ENCODE results near the gene TM9SF1. TPM values are rescaled to one million over a fixed set of nuclear protein-coding genes. Genes with fewer than 3 reads are reported as not detected.

TM9SF1 gene
- total RNA-seq, 1 experiment from 2014 or later, result 55.5 TPM

GRCh38 chr14:24164518-24164991 lies 30.7 kb downstream of the TM9SF1 start:
- ChIA-PET POLR2A (ENCODE audit: low non-redundant PET) (no interaction called here), CTCF (no interaction called here)
- TF ChIP-seq CTCF (conservative IDR thresholded peaks at IDR 0.05; ENCODE audit: low read depth, low read length) (no peak), EZH2 (IDR thresholded peaks at IDR 0.05; ENCODE audit: borderline replicate concordance, low read depth, low read length, poor library complexity, severe bottlenecking) (no peak)
- Histone ChIP-seq H3K36me3 (ENCODE audit: insufficient read depth, low read length, poor library complexity, severe bottlenecking) (peaks cover 18% of the 10 kb centered on the region), H3K9me3 (ENCODE audit: low read depth, low read length, poor library complexity, severe bottlenecking) (no peaks in the 10 kb centered on the region), H3K27ac (ENCODE audit: low read depth, low read length, poor library complexity, severe bottlenecking) (no peak overlapping the region), H3K27me3 (replicated peaks; ENCODE audit: insufficient read depth, low read depth, low read length, poor library complexity) (no peaks in the 10 kb centered on the region), H3K4me3 (ENCODE audit: low read depth, low read length, poor library complexity, severe bottlenecking) (no peak overlapping the region), H3K4me1 (ENCODE audit: insufficient read depth, low read length, poor library complexity, severe bottlenecking) (peaks cover 8% of the 10 kb centered on the region)
- intact Hi-C loops (cut with micrococcal nuclease; ENCODE audit: unreplicated experiment), result no loop called here
- no peak for DNase-seq (ENCODE audit: low spot score)
- no TSS peak for BruUV-seq (replicated peaks)

- ChIA-PET POLR2A (ENCODE audit: low non-redundant PET) (no interaction called here), CTCF (interaction anchor here (1.0 to 2.6 kb wide), 2 partner anchors 69 to 104 kb away, joined by 3 to 17 read pairs; no protein-coding TSS in a partner anchor)
- H3K4me1 ChIP-seq (ENCODE audit: insufficient read depth, low read length, poor library complexity, severe bottlenecking), result peaks cover 8% of the 10 kb centered on the region
- TF ChIP-seq CTCF (conservative IDR thresholded peaks at IDR 0.05; ENCODE audit: low read depth, low read length) (no peak), EZH2 (IDR thresholded peaks at IDR 0.05; ENCODE audit: borderline replicate concordance, low read depth, low read length, poor library complexity, severe bottlenecking) (no peak)
- no peaks in the 10 kb centered on the region for H3K9me3 ChIP-seq (ENCODE audit: low read depth, low read length, poor library complexity, severe bottlenecking)
- peak overlapping the region; percentile 51 for H3K4me3 ChIP-seq (ENCODE audit: low read depth, low read length, poor library complexity, severe bottlenecking)
- intact Hi-C loops (cut with micrococcal nuclease; ENCODE audit: unreplicated experiment), result no loop called here
- H3K27ac ChIP-seq (ENCODE audit: low read depth, low read length, poor library complexity, severe bottlenecking), result no peak overlapping the region
- peaks cover 32% of the 10 kb centered on the region for H3K36me3 ChIP-seq (ENCODE audit: insufficient read depth, low read length, poor library complexity, severe bottlenecking)
- no peak for DNase-seq (ENCODE audit: low spot score)
- H3K27me3 ChIP-seq (replicated peaks; ENCODE audit: insufficient read depth, low read depth, low read length, poor library complexity), result no peaks in the 10 kb centered on the region
- no TSS peak for BruUV-seq (replicated peaks)
These were observed 33.1 kb downstream of the TM9SF1 start for GRCh38 chr14:24162093-24162492.

- H3K4me3 ChIP-seq (ENCODE audit: low read depth, low read length, poor library complexity, severe bottlenecking), result peak within 1 kb of the TSS; percentile 51
- no peaks in the 10 kb centered on the region for H3K27me3 ChIP-seq (replicated peaks; ENCODE audit: insufficient read depth, low read depth, low read length, poor library complexity)
- CTCF ChIA-PET, result interaction anchor here (0.5 to 2.6 kb wide), 9 partner anchors 14 to 103 kb away, joined by 3 to 17 read pairs (median 3); partner anchors contain the start of genes DCAF11, NRL and PSME1
- no peaks in the 10 kb centered on the region for H3K9me3 ChIP-seq (ENCODE audit: low read depth, low read length, poor library complexity, severe bottlenecking)
- POLR2A ChIA-PET (ENCODE audit: low non-redundant PET), result interaction anchor here (0.6 kb wide), 1 partner anchor 67 kb away, joined by 3 read pairs; the partner anchor contains the start of gene PCK2
- intact Hi-C loops (cut with micrococcal nuclease; ENCODE audit: unreplicated experiment), result loop anchor here (1.0 kb wide), 3 partner anchors 14 to 149 kb away; partner anchors contain the start of gene RNF31
- BruUV-seq (replicated peaks), result no TSS peak
- H3K4me1 ChIP-seq (ENCODE audit: insufficient read depth, low read length, poor library complexity, severe bottlenecking), result peaks cover 8% of the 10 kb centered on the region
- peak; percentile 95 for DNase-seq (ENCODE audit: low spot score)
- peaks cover 40% of the 10 kb centered on the region for H3K36me3 ChIP-seq (ENCODE audit: insufficient read depth, low read length, poor library complexity, severe bottlenecking)
- TF ChIP-seq EZH2 (IDR thresholded peaks at IDR 0.05; ENCODE audit: borderline replicate concordance, low read depth, low read length, poor library complexity, severe bottlenecking) (no peak), CTCF (conservative IDR thresholded peaks at IDR 0.05; ENCODE audit: low read depth, low read length) (peak; percentile 99)
- peak within 1 kb of the TSS; percentile 75 for H3K27ac ChIP-seq (ENCODE audit: low read depth, low read length, poor library complexity, severe bottlenecking)
These were observed 34.1 kb downstream of the TM9SF1 start, which contains the start of gene IRF9 for GRCh38 chr14:24160850-24161804. Gene IRF9 (plus strand): TSS chr14:24161265. CDS start chr14:24162145, 880 bp downstream.
